ENCODE data around the gene CALB2.

DNA sequence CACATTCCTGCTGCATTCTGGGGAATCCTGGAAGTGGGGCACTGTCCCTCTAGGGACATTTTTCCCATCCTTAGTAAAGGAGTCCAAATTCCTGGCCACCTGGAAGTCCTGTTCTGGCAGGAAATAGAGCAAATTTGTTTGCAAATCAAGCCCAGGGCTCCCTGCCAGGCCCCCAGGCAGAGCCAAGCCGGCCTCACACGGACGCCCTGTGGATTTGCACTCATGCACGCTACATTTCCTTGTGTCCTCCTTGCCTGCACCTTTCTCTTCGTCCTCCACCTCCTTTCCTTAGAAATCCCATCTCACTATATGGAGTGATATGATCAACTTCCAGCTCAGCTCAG, 7.0 kb upstream of the CALB2 start:
- TF ChIP-seq POLR2A (IDR thresholded peaks at IDR 0.05; ENCODE audit: low read length) = no peak
- TF ChIP-seq GATA1 (IDR thresholded peaks at IDR 0.05; ENCODE audit: low read depth, low read length) = no peak

Measured in erythroblast (primary cell).